ENCODE data around the gene INTS15.

DNA sequence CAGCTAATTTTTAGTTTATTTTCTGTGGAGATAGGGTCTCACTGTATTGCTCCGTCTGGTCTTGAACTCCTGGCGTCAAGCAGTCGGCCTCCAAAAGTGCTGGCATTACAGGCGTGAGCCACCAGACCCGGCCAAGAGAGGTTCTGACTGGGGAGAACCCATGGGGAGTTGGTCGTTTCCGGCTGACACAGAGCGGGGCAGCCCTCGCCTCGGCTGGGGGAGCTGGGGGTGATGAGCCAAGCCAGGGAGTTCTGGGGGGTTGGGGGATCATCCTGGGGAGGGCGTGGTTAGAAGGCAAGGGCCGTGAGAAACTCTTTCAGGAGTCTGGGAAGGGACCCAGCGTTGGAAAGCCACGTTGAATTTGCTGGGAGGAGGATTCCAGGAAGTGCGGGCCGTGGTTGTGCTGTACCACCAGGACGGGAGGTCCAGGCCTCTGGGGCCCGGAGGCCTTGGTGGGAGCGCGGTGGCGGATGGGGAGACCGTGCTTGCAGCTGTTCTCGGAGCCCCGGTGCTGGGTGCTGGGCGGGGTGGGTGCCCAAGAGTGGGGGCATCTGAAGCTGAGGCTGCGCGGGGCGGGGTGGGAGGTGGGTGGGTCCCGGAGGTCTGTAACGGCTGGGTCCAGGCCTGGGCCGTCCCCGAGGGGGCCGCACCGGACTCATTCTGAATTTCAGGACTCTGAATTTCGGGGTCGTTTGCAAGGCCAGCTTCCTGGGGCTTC is 17.2 kb downstream of the INTS15 start:
- TF ChIP-seq EZH2 (IDR thresholded peaks at IDR 0.05; ENCODE audit: borderline replicate concordance, low read depth, low read length), result no peak
- TF ChIP-seq, protein P1, sequence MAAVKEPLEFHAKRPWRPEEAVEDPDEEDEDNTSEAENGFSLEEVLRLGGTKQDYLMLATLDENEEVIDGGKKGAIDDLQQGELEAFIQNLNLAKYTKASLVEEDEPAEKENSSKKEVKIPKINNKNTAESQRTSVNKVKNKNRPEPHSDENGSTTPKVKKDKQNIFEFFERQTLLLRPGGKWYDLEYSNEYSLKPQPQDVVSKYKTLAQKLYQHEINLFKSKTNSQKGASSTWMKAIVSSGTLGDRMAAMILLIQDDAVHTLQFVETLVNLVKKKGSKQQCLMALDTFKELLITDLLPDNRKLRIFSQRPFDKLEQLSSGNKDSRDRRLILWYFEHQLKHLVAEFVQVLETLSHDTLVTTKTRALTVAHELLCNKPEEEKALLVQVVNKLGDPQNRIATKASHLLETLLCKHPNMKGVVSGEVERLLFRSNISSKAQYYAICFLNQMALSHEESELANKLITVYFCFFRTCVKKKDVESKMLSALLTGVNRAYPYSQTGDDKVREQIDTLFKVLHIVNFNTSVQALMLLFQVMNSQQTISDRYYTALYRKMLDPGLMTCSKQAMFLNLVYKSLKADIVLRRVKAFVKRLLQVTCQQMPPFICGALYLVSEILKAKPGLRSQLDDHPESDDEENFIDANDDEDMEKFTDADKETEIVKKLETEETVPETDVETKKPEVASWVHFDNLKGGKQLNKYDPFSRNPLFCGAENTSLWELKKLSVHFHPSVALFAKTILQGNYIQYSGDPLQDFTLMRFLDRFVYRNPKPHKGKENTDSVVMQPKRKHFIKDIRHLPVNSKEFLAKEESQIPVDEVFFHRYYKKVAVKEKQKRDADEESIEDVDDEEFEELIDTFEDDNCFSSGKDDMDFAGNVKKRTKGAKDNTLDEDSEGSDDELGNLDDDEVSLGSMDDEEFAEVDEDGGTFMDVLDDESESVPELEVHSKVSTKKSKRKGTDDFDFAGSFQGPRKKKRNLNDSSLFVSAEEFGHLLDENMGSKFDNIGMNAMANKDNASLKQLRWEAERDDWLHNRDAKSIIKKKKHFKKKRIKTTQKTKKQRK (IDR thresholded peaks at IDR 0.05; ENCODE audit: borderline replicate concordance, low read depth, low read length), result no peak

Measured in K562 (cell line).